D721Med (cell line): ENCODE measurements around the gene DCDC2C.
"Not testable (repeated sequence)": the region's sequence is repeated elsewhere in the genome, so short reads cannot be mapped to it uniquely, and the experiment has no call there.

Experiments
- DNase-seq: peaks from one replicate; pipeline ENCODE4 v3.0.0; 2011; ENCODE audit warnings: low spot score; ENCODE audit not compliant: insufficient read length
- FAIRE-seq: peaks from 2 replicates; lab custom pipeline; 2011; peaks lifted over from hg19 to GRCh38; lab: Jason Lieb, UNC
- TF ChIP-seq, protein P1 (sequence below): IDR thresholded peaks from 2 replicates; pipeline ENCODE4 v1.5.1; 2012; ENCODE audit warnings: mild to moderate bottlenecking, control low read depth; ENCODE audit not compliant: insufficient read depth; ENCODE audit errors: missing control alignments

The DCDC2C gene

DNA sequence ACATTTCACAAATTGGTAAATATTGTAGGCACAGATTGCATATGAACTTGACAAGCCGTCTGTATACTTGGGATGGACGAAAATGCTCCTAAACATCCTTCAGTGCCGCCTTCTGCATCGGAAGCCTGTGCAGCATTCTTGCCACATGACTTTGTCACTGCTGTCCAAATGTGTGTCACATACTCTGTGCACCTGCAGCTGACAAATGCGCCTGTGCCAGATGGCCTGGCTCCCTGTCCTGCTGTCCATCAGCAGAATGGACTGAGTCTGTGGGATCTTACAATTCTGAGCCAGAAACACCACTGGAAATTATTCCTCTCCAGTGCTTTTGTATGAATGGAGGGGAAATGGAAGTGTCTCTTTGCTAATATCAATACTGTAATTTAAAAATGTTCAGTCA is 89.9 kb downstream of the DCDC2C start:
- DNase-seq = no peak
- TF ChIP-seq, protein P1, sequence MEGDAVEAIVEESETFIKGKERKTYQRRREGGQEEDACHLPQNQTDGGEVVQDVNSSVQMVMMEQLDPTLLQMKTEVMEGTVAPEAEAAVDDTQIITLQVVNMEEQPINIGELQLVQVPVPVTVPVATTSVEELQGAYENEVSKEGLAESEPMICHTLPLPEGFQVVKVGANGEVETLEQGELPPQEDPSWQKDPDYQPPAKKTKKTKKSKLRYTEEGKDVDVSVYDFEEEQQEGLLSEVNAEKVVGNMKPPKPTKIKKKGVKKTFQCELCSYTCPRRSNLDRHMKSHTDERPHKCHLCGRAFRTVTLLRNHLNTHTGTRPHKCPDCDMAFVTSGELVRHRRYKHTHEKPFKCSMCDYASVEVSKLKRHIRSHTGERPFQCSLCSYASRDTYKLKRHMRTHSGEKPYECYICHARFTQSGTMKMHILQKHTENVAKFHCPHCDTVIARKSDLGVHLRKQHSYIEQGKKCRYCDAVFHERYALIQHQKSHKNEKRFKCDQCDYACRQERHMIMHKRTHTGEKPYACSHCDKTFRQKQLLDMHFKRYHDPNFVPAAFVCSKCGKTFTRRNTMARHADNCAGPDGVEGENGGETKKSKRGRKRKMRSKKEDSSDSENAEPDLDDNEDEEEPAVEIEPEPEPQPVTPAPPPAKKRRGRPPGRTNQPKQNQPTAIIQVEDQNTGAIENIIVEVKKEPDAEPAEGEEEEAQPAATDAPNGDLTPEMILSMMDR = no peak
- no peak for FAIRE-seq

DNA sequence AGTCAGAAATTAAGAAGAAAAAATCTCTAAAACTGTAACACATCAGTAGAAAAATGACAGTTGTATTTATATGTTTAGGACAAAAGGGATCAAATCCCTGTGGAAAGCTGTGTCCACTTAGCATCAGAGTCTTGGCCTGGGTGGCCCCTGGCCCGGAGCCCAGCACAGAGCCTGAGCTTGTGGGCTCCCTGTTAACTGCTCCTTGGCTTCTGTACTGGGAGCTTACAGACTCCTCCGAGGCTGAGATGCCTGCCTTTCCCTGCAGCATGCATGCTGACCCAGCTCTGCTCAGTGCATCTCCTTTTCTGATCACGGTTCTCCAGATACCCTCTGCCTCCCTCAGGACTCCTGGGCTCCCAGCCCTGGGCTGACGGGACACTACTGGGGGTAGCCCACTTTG is 98.1 kb downstream of the DCDC2C start:
- FAIRE-seq (no peak), DNase-seq (no peak)
- TF ChIP-seq, protein P1 = no peak

DNA sequence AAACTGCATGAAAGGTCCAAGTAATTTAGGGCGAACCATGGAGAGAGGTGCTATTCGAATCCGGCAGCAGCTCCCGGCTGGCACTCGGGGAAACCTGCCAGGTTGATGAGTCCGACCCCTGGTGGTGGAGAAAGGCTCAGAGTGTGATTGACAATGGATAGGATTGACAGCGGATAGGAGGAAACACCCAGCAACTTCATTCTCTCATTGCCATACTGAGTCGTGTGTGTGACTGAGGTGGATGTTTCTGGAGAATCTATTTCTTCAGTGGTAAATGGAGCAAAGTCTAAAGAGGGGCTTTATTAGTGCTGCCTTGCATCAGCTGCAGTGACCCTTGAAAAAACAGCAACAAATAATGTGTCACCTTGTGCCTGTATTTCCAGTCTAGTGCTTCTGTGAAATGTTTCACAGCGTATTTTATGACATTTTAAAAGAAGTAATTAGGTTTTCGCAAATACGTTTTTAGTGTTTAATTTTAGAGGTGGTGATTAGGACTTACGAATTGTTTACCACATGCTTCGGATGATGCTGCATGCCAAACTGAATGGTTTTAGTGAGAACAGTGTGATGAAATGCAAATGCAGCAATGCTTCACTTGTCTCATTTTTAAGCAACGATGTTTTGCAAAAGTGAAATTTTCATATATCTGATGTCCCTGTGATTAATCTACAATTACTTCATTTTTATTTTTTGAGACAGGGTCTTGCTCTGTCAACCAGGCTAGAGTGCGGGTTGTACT is 102.0 kb downstream of the DCDC2C start:
- DNase-seq (no peak), FAIRE-seq (no peak)
- TF ChIP-seq, protein P1 = peak; percentile 51

DNA sequence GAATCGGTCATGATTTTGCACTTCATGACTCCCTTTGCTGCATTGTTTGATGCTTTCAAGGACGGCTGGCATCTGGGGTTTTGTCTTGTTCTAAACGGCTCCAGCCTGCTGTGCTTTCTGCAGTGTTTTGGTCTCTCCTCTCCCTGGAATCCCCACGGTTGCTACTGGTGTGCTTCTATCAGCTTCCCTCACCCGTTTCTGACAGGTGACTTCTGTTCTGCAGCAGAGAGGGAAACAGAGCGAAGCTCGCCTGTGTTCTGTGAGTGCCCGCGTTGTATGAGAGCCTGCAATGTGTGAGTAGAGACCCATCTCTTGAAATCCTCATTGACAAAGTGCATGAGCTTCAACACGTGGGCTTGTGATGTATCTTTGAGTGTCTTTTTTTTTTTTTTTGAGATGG is 102.8 kb downstream of the DCDC2C start:
- DNase-seq (no peak), FAIRE-seq (no peak)
- TF ChIP-seq, protein P1 = no peak

DNA sequence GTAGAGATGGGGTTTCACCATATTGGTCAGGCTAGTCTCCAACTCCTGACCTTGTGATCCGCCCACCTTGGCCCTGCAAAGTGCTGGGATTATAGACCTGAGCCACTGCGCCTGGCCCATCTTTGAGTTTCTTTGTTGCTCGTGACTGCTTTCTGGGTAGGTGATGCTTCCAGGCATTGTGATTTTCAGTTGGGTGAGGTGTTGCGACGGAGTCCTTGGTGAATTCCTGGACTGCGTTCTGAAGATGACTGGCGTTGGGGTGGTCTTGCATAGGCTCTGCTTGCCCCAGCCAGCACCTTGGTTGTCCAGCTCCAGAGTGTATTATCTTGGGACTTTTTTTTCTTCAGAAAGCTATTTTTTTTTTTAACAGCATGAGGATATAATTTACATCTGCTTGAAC is 103.4 kb downstream of the DCDC2C start:
- TF ChIP-seq, protein P1 = no peak
- DNase-seq = no peak
- FAIRE-seq = no peak

DNA sequence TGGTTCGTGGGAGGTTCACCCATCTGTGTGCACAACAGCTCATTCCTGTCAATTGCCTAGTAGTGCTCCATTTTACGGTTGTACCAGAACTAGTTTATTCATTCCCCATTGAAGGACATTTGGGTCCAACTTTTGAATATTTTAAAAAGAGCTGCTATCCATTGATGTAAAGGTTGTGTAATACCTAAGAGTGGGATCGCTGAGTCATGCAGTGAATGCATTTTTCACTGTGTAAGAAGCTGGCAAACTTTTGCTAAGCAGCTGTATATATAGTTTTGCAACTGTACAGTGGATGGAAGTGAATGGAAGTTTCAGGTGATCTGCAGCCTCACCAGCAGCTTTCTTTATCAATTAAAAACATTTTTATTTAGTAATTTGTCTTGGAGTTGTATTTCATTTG is 104.5 kb downstream of the DCDC2C start:
- DNase-seq = no peak
- FAIRE-seq = no peak
- TF ChIP-seq, protein P1 = no peak

DNA sequence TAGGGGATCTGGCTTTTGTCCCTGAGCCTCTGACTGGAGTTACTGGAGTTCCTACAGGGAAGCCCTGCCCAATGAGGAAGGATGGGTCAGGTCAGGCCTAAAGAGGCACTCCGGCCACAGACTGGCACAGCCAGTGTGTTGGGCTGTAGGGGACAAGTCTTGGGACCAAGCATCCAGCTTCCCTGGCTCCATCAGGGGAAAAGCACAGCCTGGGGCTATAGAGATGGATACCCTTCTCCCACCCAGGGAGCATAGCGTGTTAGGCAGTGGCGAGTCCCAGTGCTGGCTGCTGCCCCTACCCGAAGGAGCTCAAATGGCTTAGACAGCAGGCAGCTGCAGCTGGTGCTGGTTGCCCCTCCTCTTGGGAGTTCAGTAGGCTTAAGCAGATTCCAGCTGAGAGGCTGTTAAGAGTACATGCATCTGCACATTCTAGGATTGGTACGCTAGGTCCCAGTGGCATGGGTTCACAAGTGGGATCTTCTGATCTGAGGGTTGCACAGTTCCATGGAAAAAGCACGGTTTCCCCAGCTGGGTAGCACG is 111.4 kb downstream of the DCDC2C start:
- DNase-seq (no peak), FAIRE-seq (no peak)
- TF ChIP-seq, protein P1 = no peak

DNA sequence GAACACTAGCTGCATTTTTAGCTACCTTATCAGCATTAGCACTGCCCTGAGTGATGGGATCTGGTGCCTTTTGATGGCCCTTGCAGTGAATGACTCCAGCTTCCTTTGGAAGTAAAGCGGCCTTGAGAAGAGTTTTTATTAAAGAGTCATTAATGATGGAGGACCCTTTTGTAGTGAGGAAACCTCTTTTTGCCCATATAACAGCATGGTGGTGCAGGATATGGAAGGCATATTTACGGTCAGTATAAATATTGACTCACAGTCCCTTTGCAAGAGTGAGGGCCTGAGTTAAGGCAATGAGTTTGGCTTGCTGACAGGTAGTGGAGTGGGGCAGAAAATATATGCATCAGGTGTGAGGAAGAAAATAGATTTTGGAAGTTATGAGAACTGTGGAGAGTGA is 113.8 kb downstream of the DCDC2C start:
- FAIRE-seq, DNase-seq: not testable (repeated sequence)
